ENCODE data around the gene FLVCR2. TPM values are rescaled to one million over a fixed set of nuclear protein-coding genes. Genes with fewer than 3 reads are reported as not detected.
A peak's percentile ranks its signal among the peaks of the same experiment; 100 is the strongest.

FLVCR2 gene
- total and polyA plus RNA-seq, 12 donors = 0.95 to 11.3 (median 2.9) TPM

DNA sequence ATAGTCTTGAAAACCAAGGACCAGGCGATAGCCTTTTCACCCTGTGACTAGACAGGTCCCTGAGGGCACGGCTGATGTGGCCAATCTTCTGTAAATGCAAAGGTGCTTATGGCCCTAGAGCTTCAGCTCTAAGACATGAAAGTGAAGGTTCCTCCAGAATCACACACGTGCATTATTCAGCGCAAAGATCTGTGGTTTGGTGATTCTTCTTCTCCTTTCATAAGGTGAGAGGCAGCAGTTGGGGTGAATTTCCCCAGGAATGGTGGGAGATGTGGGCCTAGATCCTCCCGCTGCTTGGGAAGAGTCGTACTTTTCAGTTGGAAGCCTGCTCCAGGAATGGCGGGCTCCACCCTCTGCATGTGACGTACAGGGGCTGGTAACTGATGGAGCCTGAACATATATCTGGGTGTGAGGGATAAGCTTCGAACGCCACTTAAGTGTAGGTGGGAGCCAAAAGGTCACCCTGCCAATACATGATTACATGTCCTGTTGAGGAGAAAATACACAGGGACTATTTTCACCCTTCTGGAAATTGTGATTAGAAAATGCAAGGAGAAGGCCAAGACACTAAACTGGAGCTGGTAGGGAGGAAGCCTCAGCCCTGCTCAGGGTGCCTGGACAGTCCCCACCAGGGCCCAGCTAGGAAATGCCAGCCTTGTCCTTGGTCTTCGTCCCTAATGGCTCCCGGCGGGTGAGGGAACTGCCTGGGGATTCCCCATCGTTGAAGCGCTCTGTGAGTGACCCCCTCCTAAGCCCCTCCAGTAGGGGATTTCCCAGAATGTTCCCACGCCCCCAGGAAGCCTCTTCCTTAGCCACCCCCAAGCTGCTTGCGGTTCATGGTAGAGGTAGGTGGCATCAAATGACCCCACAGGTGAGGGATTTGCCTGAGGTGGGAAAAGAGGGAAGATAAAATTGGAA is 38.6 kb upstream of the FLVCR2 start:
- TF ChIP-seq, protein P1, sequence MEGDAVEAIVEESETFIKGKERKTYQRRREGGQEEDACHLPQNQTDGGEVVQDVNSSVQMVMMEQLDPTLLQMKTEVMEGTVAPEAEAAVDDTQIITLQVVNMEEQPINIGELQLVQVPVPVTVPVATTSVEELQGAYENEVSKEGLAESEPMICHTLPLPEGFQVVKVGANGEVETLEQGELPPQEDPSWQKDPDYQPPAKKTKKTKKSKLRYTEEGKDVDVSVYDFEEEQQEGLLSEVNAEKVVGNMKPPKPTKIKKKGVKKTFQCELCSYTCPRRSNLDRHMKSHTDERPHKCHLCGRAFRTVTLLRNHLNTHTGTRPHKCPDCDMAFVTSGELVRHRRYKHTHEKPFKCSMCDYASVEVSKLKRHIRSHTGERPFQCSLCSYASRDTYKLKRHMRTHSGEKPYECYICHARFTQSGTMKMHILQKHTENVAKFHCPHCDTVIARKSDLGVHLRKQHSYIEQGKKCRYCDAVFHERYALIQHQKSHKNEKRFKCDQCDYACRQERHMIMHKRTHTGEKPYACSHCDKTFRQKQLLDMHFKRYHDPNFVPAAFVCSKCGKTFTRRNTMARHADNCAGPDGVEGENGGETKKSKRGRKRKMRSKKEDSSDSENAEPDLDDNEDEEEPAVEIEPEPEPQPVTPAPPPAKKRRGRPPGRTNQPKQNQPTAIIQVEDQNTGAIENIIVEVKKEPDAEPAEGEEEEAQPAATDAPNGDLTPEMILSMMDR (IDR thresholded peaks at IDR 0.05) = no peak

DNA sequence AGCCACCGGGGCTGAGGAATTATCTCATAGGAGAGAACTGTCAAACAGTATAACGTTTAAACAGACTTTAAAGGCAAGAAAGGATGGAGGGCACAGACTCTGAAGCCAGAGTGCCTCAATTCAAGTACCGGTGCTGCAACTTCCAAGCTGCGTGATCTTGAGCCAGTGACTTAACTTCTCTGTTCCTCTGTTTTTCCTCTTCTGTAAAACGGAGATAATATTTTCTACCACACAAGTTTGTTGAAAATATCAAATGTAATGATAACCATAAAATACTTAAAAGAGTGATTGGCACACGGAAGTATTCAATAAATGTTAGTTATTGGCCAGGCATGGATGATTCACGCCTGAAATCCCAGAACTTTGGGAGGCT is 38.0 kb upstream of the FLVCR2 start:
- H3K27me3 ChIP-seq = no peaks in the 10 kb centered on the region
- intact Hi-C loops (cut with DNase I) = no loop called here
- ATAC-seq (no peak), DNase-seq (no peak)
- H3K4me1 ChIP-seq = peaks cover 0 to 38% (median 0%) of the 10 kb centered on the region in 9 donors
- 74 to 80% methylated on average over 7 of the region's 7 CpGs for WGBS, 2 donors
- TF ChIP-seq, protein P1 (IDR thresholded peaks at IDR 0.05) = no peak
- H3K36me3 ChIP-seq = no peaks in the 10 kb centered on the region
- H3K9me3 ChIP-seq = no peaks in the 10 kb centered on the region
- H3K27ac ChIP-seq = peak overlapping the region in 1 of 10 donors; percentile 21
- H3K4me3 ChIP-seq = no peak overlapping the region

More for the DNA sequence above, 38.6 kb upstream of the FLVCR2 start:
- WGBS, 2 donors = 78% methylated on average over 17 of the region's 17 CpGs
- intact Hi-C loops (cut with DNase I) = no loop called here
- ATAC-seq = no peak
- Histone ChIP-seq H3K9me3 (no peaks in the 10 kb centered on the region), H3K36me3 (no peaks in the 10 kb centered on the region), H3K4me3 (no peak overlapping the region), H3K27me3 (no peaks in the 10 kb centered on the region), H3K4me1 (peaks cover 0 to 38% (median 0%) of the 10 kb centered on the region in 9 donors), H3K27ac (peak overlapping the region in 1 of 10 donors; percentile 21)
- no peak for DNase-seq

- peaks cover 0 to 7% (median 0%) of the 10 kb centered on the region in 9 donors for H3K36me3 ChIP-seq
- ATAC-seq (peak; percentile 78 to 91 (median 86)), DNase-seq (peak; percentile 44 to 52)
- TF ChIP-seq, protein P1 (IDR thresholded peaks at IDR 0.05) = no peak
- H3K4me3 ChIP-seq = peak overlapping the region in 1 of 10 donors; percentile 23
- intact Hi-C loops (cut with DNase I) = no loop called here
- H3K9me3 ChIP-seq = no peaks in the 10 kb centered on the region
- no peaks in the 10 kb centered on the region for H3K27me3 ChIP-seq
- 22 to 40% methylated on average over 10 of the region's 10 CpGs for WGBS, 2 donors
- H3K27ac ChIP-seq = peak overlapping the region in 5 of 10 donors; percentile 4 to 87 (median 40)
- peaks cover 0 to 38% (median 0%) of the 10 kb centered on the region in 9 donors for H3K4me1 ChIP-seq
Observed at GRCh38 chr14:75542588-75543091, 35.8 kb upstream of the FLVCR2 start.

- peak overlapping the region in 2 of 10 donors; percentile 27 to 87 for H3K27ac ChIP-seq
- intact Hi-C loops (cut with DNase I) = no loop called here
- 54 to 76% methylated on average over 4 of the region's 4 CpGs for WGBS, 2 donors
Observed at GRCh38 chr14:75543253-75543652, 35.2 kb upstream of the FLVCR2 start.

More at GRCh38 chr14:75543253-75543652, 35.2 kb upstream of the FLVCR2 start:
- peak overlapping the region in 1 of 10 donors; percentile 23 for H3K4me3 ChIP-seq
- DNase-seq (no peak), ATAC-seq (no peak)
- peaks cover 0 to 7% (median 0%) of the 10 kb centered on the region in 9 donors for H3K36me3 ChIP-seq
- no peaks in the 10 kb centered on the region for H3K9me3 ChIP-seq
- peaks cover 0 to 38% (median 0%) of the 10 kb centered on the region in 9 donors for H3K4me1 ChIP-seq
- TF ChIP-seq, protein P1 (IDR thresholded peaks at IDR 0.05) = no peak
- H3K27me3 ChIP-seq = no peaks in the 10 kb centered on the region
